Right kidney (tissue), 9 donors: ENCODE data around the gene MYL6.

Experiments
- DNase-seq: peaks from one replicate; pipeline ENCODE4 v3.0.0-alpha.2; 2016
- long read RNA-seq, 8 donors: transcript quantifications; one replicate each; lab custom pipeline, GENCODE V29; 2026

Gene MYL6
- long read RNA-seq, donor 1, transcript MYL6-207 (6 exons, 655 nt) = minor isoform, 466 of 1,874 reads
- long read RNA-seq, donor 1, transcript MYL6-219 (5 exons, 1,438 nt) = minor isoform, 41 of 1,874 reads
- long read RNA-seq, donor 1, transcript MYL6-218 (7 exons, 901 nt) = major isoform, 571 of 1,874 reads
- long read RNA-seq, donor 1, transcript MYL6-212 (4 exons, 582 nt) = minor isoform, 60 of 1,874 reads
- long read RNA-seq, donor 1, partial matches to known transcripts = 549 of 1,874 reads
- long read RNA-seq, donor 1, other reads (novel, unspliced or antisense) = 159 of 1,874 reads
- long read RNA-seq, donor 2, transcript MYL6-212 (4 exons, 582 nt) = minor isoform, 47 of 939 reads
- long read RNA-seq, donor 2, transcript MYL6-207 (6 exons, 655 nt) = minor isoform, 216 of 939 reads
- long read RNA-seq, donor 2, transcript MYL6-218 (7 exons, 901 nt) = major isoform, 247 of 939 reads
- long read RNA-seq, donor 2, transcript MYL6-219 (5 exons, 1,438 nt) = minor isoform, 12 of 939 reads
- long read RNA-seq, donor 2, partial matches to known transcripts = 345 of 939 reads
- long read RNA-seq, donor 2, other reads (novel, unspliced or antisense) = 53 of 939 reads
- long read RNA-seq, donor 3, transcript MYL6-218 (7 exons, 901 nt) = major isoform, 153 of 549 reads
- long read RNA-seq, donor 3, transcript MYL6-207 (6 exons, 655 nt) = minor isoform, 146 of 549 reads
- long read RNA-seq, donor 3, transcript MYL6-212 (4 exons, 582 nt) = minor isoform, 37 of 549 reads
- long read RNA-seq, donor 3, transcript MYL6-219 (5 exons, 1,438 nt) = minor isoform, 14 of 549 reads
- long read RNA-seq, donor 3, partial matches to known transcripts = 169 of 549 reads
- long read RNA-seq, donor 3, other reads (novel, unspliced or antisense) = 26 of 549 reads
- long read RNA-seq, donor 4, transcript MYL6-212 (4 exons, 582 nt) = minor isoform, 47 of 948 reads
- long read RNA-seq, donor 4, transcript MYL6-219 (5 exons, 1,438 nt) = minor isoform, 18 of 948 reads
- long read RNA-seq, donor 4, transcript MYL6-207 (6 exons, 655 nt) = minor isoform, 210 of 948 reads
- long read RNA-seq, donor 4, transcript MYL6-218 (7 exons, 901 nt) = major isoform, 260 of 948 reads
- long read RNA-seq, donor 4, partial matches to known transcripts = 354 of 948 reads
- long read RNA-seq, donor 4, other reads (novel, unspliced or antisense) = 49 of 948 reads
- long read RNA-seq, donor 5, transcript MYL6-207 (6 exons, 655 nt) = minor isoform, 283 of 1,131 reads
- long read RNA-seq, donor 5, transcript MYL6-212 (4 exons, 582 nt) = minor isoform, 37 of 1,131 reads
- long read RNA-seq, donor 5, transcript MYL6-218 (7 exons, 901 nt) = major isoform, 375 of 1,131 reads
- long read RNA-seq, donor 5, transcript MYL6-219 (5 exons, 1,438 nt) = minor isoform, 22 of 1,131 reads
- long read RNA-seq, donor 5, partial matches to known transcripts = 301 of 1,131 reads
- long read RNA-seq, donor 5, other reads (novel, unspliced or antisense) = 96 of 1,131 reads
- long read RNA-seq, donor 6, transcript MYL6-212 (4 exons, 582 nt) = minor isoform, 38 of 989 reads
- long read RNA-seq, donor 6, transcript MYL6-219 (5 exons, 1,438 nt) = minor isoform, 11 of 989 reads
- long read RNA-seq, donor 6, transcript MYL6-218 (7 exons, 901 nt) = major isoform, 241 of 989 reads
- long read RNA-seq, donor 6, transcript MYL6-207 (6 exons, 655 nt) = minor isoform, 227 of 989 reads
- long read RNA-seq, donor 6, partial matches to known transcripts = 389 of 989 reads
- long read RNA-seq, donor 6, other reads (novel, unspliced or antisense) = 65 of 989 reads
- long read RNA-seq, donor 7, transcript MYL6-212 (4 exons, 582 nt) = minor isoform, 95 of 1,516 reads
- long read RNA-seq, donor 7, transcript MYL6-207 (6 exons, 655 nt) = minor isoform, 338 of 1,516 reads
- long read RNA-seq, donor 7, transcript MYL6-218 (7 exons, 901 nt) = major isoform, 411 of 1,516 reads
- long read RNA-seq, donor 7, transcript MYL6-219 (5 exons, 1,438 nt) = minor isoform, 20 of 1,516 reads
- long read RNA-seq, donor 7, partial matches to known transcripts = 534 of 1,516 reads
- long read RNA-seq, donor 7, other reads (novel, unspliced or antisense) = 103 of 1,516 reads
- long read RNA-seq, donor 8, transcript MYL6-212 (4 exons, 582 nt) = minor isoform, 46 of 895 reads
- long read RNA-seq, donor 8, transcript MYL6-219 (5 exons, 1,438 nt) = minor isoform, 31 of 895 reads
- long read RNA-seq, donor 8, transcript MYL6-218 (7 exons, 901 nt) = minor isoform, 294 of 895 reads
- long read RNA-seq, donor 8, transcript MYL6-207 (6 exons, 655 nt) = major isoform, 308 of 895 reads
- long read RNA-seq, donor 8, partial matches to known transcripts = 139 of 895 reads
- long read RNA-seq, donor 8, other reads (novel, unspliced or antisense) = 66 of 895 reads

DNA sequence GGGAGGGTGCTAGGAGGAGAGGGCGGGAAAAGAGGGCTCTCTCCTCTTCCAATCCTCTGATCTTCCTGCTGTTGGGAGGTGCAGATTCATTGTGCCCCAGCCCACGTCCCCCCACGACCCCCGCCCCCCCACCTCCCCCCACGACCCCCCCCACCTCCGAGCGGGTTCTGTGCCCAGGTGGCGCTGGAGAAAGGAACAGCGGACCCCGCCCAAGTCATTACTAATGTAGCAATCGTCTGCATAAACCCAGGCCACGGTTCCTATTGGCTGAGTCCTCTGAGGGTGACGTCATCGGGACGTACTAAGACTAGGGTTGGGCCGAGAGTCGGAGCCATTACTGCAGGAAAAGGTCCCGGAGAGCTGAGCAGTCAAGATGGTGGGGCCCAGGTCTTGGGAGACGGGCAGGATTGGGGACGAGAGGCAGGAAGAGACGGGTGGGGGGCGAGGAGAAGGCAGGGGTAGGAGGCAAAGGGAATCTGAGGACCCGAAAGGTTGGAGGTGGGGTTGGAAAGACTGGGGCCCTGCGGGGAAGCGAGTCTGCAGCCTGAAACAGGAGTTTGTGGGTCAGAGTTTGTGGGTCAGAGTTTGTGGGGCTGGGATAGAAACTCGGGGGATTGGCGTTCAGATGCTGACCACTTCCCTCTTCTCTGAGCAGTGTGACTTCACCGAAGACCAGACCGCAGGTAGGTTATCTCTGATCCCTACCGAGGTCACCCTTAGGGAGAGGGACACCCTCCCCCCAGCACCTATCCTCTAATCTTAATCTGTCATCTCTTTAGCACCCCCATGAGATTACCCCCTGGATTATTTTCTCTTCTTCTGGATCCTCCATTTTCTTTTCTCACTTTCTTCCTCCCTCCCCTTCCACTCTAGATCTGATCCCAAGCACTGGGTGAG, at the start of gene MYL6:
MYL6 (plus strand) TSS at position 331 of the 897 bp plus-strand sequence; CDS start at position 374, 43 bp downstream.
- peak; percentile 78 for DNase-seq

DNA sequence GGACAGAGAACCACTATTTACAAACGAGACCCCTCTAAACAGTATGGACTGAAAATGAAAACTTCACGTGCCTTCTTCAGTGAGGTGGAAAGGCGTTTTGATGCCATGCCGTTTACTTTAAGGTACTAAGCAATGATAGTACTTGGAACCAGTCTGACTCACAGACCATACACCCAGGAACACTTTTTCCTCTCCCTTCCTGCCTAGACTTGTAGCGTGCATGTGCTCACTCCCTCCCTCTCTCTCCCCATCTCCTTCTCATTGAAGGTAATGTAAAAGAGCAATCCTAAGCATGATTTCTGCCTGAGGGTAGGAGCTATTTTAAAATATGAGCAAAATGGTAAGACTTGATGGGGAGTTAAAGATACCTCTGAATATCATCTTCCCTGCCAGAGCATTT, 47.6 kb upstream of the MYL6 start:
- no peak for DNase-seq

DNA sequence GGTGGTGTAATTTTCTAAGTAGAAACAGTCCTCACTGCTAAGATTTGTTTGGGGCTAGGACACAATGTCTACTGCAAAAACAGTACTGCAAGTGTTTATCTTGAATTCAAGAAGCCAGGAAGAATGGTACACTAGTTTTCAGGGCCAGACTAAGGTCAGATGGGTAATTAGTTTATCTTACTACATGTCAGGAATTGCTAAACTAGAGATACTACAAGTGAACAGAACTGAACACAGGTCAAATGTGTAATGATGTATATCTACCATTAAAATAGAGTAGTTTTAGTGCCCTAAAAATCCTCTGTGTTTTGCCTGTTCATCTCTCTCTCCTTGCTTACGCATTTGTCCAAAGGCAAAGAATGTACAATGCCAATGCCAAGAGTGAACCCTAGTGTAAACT, 44.1 kb upstream of the MYL6 start:
- DNase-seq = no peak

DNA sequence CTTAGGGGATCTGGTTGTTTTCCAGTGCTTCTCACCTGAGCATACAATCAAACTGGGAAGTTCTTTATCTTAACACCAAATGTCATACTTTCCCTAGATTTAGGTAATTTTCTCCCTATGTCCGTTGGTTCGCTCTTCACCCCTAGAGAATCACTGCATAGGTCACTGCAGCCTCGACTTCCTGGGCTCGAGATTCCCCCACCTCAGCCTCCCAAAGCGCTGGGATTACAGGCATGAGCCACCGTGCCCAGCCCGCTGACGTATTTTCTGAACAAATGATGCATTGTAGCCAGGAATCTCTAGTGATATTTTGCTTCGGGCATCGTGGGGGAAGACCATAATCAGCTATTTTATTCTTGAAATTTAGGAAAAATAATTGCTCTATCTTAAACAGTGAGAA, 42.8 kb upstream of the MYL6 start:
- no peak for DNase-seq

DNA sequence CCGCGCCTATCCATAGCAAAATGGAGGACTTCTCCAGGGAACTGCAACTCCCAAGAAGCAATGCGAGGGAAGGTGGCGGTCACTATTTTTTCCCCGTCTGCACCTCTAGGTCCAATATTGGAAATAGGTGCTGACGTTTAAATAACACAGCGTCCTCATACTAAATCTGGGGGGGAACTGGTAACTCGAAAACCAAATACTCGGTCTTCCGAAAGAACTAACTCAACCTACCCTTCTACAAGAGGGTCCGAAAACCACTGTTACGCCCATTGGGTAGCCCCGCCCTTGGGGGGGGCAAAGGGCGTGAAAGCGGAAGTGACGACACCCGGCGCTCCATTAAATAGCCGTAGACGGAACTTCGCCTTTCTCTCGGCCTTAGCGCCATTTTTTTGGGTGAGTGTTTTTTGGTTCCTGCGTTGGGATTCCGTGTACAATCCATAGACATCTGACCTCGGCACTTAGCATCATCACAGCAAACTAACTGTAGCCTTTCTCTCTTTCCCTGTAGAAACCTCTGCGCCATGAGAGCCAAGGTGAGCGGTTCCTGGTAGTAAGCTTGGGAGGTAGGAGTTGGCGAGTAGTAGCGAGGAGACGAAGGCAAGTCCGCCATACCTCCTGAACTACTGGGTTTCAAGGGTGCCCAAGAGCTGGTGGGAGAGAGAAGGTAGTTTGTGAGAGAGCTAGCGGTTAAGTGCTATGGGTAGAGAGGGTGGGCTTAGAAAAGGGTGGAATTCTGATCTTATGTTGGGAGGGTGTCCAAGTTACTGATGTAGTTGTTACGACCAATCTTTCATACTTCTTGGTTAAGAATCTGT, 41.7 kb upstream of the MYL6 start, which contains the start of gene RPL41:
RPL41 (plus strand) TSS at position 367 of the 815 bp plus-strand sequence.
- peak; percentile 99 for DNase-seq

DNA sequence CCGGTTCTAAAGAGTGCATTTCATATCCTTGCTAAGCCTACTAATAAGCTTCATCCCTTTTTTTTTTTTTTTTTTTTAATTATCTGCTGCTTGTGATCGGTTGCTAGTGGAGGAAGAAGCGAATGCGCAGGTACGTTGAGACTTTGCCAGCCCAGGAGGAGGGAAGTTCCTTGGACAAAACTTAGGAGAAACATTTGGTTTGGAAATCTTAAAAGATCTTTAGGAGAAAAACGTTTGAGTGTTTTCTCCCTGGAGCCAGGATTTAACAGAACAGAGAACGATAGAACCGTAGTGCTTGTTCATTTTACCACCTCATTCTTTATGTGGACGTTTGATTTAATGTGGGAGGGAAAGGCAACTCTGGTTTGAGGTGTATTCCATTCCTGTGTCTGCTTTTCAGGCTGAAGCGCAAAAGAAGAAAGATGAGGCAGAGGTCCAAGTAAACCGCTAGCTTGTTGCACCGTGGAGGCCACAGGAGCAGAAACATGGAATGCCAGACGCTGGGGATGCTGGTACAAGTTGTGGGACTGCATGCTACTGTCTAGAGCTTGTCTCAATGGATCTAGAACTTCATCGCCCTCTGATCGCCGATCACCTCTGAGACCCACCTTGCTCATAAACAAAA, 41.0 kb upstream of the MYL6 start:
- peak; percentile 25 for DNase-seq

DNA sequence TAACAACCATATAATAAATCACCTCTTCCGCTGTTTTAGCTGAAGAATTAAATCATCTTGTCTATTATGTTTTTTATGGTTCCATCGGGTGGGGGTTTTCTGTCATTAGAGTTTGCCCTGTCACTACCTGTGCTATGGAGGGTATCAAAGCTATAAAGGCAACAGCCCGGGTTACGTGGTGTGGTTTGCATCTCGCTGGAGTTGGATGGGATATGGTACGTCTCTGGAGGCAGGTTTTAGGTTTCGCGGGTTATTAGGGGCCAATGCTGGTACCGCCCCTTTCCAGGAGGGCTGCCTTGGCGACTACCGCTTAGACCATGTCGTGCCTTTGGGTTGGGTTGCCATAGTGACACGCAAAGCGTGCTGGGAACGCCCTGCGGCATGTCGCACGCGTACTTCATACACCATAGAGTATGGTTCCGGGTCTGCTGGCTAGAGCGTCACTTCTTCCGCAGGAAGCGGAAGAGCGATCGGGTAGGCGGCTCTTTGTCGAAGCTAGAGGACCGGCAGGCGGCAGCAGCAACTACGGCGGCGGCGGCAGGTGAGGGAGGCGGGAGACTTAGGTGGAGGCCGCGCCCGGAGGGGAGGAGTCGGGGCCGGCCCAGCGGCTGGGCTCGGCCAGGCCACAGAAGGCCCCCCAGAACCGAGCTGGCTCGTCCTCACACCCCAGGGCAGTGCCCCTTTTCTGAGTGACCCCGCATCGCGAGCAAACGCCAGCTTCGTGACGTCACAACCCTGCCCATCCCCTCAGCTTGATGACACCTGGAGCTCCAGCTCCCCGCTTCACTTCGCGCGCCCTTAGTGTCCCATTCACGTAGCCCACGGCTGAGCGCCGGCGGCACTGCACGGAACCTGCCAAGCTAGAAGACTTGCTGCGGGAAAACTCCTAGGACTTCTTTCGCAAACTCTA, 40.1 kb upstream of the MYL6 start, which contains the start of gene ZC3H10:
ZC3H10 (plus strand) TSS at position 489 of the 910 bp plus-strand sequence. CDS start 2,297 bp downstream, outside the sequence.
- DNase-seq = peak; percentile 95

DNA sequence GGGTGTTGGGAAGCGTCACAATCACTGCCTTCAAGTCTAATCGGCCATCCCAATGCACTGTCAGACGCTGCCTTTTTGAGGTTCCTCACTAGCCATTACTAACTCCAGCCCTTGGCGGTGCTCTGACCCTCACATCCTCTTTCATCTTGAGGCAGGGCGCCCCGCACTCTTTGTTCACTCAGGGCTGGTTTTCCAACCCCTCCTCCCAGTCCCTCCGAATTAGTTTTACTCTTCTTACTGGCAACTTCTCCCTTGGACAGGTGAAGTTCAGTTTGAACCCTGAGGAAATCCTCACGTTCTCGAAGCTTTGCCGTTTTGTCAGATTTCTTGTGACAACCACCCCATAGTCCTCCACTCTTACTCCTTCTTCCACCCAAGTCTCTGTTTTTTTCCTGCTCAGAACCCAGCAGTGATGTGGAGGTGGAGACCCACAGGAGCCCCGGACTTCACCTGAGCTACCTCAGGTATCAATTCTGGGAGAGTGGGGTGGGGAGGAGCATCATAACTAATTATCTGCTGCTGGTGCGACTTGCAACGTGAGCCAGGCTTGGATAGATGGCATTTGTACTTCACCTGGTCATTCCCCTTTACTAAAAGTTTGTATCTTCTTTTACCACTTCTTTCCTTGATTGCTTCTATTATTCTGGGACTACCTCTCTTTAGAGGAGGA, 39.3 kb upstream of the MYL6 start:
- peak; percentile 51 for DNase-seq

DNA sequence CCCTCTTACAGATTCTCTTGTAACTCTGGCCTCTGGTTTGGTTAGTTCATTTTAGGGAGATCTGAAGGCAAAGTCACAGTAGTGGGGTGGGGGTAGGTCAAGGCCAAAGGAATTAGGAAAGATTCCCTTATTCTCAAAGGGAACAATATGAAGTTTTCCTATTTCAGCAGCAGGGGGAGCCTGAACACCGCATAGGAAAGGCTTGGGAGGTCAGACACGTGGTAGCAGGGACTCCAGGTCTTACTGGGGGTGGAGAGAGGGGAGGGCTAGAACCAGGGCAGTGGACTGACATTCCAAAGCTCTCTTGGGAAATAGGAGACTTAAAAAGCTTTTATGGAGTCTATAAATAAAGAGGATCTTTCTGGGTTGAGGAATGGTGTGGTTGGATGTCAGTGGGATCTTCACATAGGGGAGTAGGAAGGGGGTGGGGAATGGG, 38.8 kb upstream of the MYL6 start:
- peak; percentile 56 for DNase-seq

DNA sequence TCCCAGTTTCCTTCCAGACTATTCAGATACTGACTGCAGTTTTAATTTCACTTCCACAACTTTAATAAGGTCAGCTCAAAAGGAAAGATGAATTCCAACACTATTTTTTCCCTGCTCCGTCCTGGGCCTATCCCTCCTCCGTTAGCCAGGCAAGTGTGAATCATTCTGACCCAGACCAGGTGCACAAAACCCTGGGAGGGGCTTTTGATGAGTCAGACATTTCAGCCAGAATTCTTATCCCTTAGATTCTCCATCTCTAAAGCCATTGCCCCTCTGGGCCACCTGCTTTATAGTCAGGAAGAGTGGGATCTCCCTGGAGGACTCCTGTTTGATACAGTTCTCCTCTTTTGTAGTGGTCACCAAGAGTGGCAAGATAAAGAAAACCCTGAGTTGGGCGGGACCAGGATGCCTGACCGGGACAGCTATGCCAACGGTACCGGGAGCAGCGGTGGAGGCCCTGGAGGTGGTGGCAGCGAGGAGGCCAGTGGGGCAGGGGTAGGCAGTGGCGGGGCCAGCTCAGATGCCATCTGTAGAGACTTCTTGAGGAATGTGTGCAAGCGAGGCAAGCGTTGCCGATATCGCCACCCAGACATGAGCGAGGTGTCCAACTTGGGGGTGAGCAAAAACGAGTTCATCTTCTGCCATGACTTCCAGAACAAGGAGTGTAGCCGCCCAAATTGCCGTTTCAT, 37.9 kb upstream of the MYL6 start:
- no peak for DNase-seq

DNA sequence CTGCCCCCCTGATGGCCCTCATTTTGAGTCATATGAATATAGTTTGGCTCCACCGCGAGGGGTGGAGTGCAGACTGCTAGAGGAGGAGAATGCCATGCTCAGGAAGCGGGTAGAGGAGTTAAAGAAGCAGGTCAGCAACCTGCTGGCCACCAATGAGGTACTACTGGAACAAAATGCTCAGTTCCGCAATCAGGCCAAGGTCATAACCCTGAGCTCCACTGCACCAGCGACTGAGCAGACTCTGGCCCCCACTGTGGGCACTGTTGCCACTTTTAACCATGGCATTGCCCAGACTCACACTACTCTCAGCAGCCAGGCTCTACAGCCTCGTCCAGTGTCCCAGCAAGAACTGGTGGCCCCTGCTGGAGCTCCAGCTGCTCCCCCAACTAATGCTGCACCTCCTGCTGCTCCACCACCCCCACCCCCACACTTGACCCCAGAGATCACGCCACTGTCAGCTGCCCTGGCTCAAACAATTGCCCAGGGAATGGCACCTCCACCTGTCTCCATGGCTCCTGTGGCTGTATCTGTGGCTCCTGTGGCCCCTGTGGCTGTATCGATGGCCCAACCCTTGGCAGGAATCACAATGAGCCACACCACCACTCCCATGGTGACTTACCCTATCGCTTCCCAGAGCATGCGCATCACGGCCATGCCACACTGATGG, 36.8 kb upstream of the MYL6 start:
- no peak for DNase-seq

DNA sequence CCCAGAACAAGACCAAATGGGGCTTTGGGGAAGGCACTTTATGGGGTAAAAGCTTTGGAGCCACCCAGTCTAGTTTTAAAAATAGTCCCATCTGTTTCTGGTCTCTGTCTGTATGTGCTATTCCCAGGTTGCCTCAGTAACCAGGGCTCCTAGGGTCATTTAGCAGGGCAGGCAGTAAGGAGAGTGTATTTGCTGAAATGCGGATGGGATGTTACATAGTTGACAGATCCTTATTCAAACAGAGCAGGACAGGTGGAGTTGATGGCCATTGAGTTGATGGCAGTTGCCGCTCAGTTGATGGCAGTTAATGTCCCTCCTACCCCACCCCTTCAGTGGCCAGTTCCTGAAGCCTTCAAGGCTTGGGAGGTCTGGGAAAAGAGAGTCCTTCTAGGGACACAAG, 35.5 kb upstream of the MYL6 start:
- no peak for DNase-seq

DNA sequence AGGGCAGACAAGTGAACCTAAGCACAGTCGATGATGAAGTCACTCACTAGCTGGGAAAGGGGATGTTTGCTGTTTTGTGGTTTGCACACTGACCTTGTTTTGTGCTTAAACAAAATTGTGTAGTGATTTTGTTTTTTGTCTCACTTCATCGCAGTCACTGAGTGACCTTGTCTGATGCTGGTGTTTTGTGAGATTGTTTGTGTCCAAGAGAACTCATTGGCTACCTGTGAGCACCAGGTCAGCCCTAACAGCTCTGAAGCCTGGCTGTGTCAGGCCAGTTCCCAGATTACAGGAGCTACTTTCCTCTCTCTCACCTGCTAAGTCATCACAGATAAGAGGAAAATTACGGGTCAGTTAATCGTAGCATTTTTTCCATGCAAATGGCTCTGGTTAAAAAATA, 34.0 kb upstream of the MYL6 start:
- no peak for DNase-seq

DNA sequence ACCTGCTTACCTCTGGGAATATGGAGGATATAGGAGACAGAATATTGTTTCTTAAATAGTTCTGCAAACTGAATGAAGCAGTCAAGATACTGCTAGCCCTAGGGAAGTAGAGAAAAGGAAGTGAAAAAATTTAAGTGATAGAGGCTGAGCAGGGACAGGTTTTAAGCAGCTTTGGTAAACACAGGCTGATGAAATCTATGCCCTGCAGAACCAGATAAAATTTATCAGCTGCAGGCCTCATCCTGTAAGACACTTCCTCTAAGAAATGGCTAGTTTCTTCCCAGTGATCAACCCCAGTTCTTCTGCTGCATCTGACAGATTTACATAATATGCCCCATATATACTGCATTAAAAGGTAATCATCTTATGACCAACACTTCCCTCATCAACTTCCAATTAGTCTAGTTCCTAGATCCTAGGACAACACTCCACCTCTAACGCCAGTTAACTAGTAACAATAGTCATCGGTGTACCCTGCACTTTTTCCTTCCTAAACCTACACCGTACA, 31.4 kb upstream of the MYL6 start:
- no peak for DNase-seq
